Measurements from ENCODE around the gene GTF2A1.

GRCh38 chr14:81233615-81234014, 12.9 kb upstream of the GTF2A1 start:
- TF ChIP-seq CTCF (conservative IDR thresholded peaks at IDR 0.05 in 1 of 2, IDR thresholded peaks at IDR 0.05 in 1 of 2; ENCODE audit: extremely low read depth in 1 of 2, insufficient read depth in 1 of 2, low read depth in 1 of 2, low read length in 2 of 2) (no peak), EZH2 (IDR thresholded peaks at IDR 0.05; ENCODE audit: borderline replicate concordance, low read length) (no peak)
